Measurements from ENCODE around the gene MED17. TPM values are rescaled to one million over a fixed set of nuclear protein-coding genes. Genes with fewer than 3 reads are reported as not detected.

MED17 gene
- total and polyA plus RNA-seq, 2 of the 13 experiments (the other 11 are each of a cell fraction or from before 2014, with no cell fraction given) = 23.1 to 37.0 TPM

DNA sequence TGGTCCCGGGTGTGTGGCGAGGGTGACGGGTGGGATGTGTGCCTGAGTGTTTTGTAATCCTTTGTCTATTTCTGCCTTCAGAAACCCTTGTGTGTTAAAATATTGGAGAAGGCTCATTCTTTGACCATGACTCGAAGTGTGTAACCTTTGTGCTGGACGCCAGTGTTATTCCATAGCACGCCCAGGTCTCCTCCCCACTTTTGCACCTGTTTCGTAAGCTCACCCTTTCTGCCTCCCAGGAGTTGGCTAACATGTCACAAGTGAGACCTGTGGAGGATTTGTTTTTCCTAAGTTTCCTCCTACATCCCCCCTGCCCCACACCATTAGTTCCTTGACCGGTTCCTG, 42.2 kb upstream of the MED17 start (continued):
- TF ChIP-seq HNF1A (IDR thresholded peaks at IDR 0.05; ENCODE audit: low read depth) (0 out of 2 replicates have a peak, but pooled peaks have one; percentile 15), HNF1A (CRISPR knock-in tag; IDR thresholded peaks at IDR 0.05; ENCODE audit: borderline replicate concordance) (no peak), FLYWCH1 (CRISPR knock-in tag; IDR thresholded peaks at IDR 0.05) (peak; percentile 63; the same call in 1 of the 2 replicates), HOXA9 (CRISPR knock-in tag; IDR thresholded peaks at IDR 0.05; ENCODE audit: borderline replicate concordance) (no peak), SMAD1 (CRISPR knock-in tag; IDR thresholded peaks at IDR 0.05; ENCODE audit: borderline replicate concordance, low read depth) (no peak), HBP1 (CRISPR knock-in tag; IDR thresholded peaks at IDR 0.05; ENCODE audit: low read depth) (peak; percentile 48), GPN1 (CRISPR knock-in tag; IDR thresholded peaks at IDR 0.05; ENCODE audit: borderline replicate concordance) (no peak), NR2C2 (CRISPR knock-in tag; IDR thresholded peaks at IDR 0.05; ENCODE audit: borderline replicate concordance) (0 out of 2 replicates have a peak, but pooled peaks have one; percentile 1), TFDP2 (CRISPR knock-in tag; IDR thresholded peaks at IDR 0.05) (no peak), ZBTB10 (CRISPR knock-in tag; IDR thresholded peaks at IDR 0.05; ENCODE audit: borderline replicate concordance) (no peak), ZNF691 (CRISPR knock-in tag; IDR thresholded peaks at IDR 0.05; ENCODE audit: borderline replicate concordance, low read depth) (no peak), ZNF264 (CRISPR knock-in tag; IDR thresholded peaks at IDR 0.05) (peak; percentile 39; the same call in 1 of the 2 replicates), TRIM24 (CRISPR knock-in tag; IDR thresholded peaks at IDR 0.05) (no peak)
- TF ChIP-seq, protein P1, sequence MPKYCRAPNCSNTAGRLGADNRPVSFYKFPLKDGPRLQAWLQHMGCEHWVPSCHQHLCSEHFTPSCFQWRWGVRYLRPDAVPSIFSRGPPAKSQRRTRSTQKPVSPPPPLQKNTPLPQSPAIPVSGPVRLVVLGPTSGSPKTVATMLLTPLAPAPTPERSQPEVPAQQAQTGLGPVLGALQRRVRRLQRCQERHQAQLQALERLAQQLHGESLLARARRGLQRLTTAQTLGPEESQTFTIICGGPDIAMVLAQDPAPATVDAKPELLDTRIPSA (CRISPR knock-in tag; IDR thresholded peaks at IDR 0.05; ENCODE audit: borderline replicate concordance) = no peak

Data from HepG2 (cell line).